ENCODE data around the gene GSX1.
A peak's percentile ranks its signal among the peaks of the same experiment; 100 is the strongest.

GSX1 gene

GRCh38 chr13:27775943-27776342, 16.3 kb upstream of the GSX1 start:
- Histone ChIP-seq H3K9ac (ENCODE audit: low read depth in 1 of 2, low read length in 2 of 2) (no peak overlapping the region), H3K4me1 (ENCODE audit: control insufficient read depth in 2 of 2, insufficient read depth in 2 of 2, low read length in 2 of 2) (no peaks in the 10 kb centered on the region), H3K27me3 (ENCODE audit: control insufficient read depth in 2 of 2, insufficient read depth in 2 of 2, low read length in 2 of 2) (peaks cover 16 to 22% of the 10 kb centered on the region in 2 donors), H3K27ac (ENCODE audit: low read depth in 2 of 2, low read length in 2 of 2) (no peak overlapping the region), H3K36me3 (ENCODE audit: control insufficient read depth in 2 of 2, insufficient read depth in 2 of 2, low read length in 2 of 2) (no peaks in the 10 kb centered on the region), H3K9me3 (ENCODE audit: control insufficient read depth in 2 of 2, low read length in 2 of 2) (no peaks in the 10 kb centered on the region), H3K4me3 (ENCODE audit: low read length in 2 of 2) (no peak overlapping the region)

DNA sequence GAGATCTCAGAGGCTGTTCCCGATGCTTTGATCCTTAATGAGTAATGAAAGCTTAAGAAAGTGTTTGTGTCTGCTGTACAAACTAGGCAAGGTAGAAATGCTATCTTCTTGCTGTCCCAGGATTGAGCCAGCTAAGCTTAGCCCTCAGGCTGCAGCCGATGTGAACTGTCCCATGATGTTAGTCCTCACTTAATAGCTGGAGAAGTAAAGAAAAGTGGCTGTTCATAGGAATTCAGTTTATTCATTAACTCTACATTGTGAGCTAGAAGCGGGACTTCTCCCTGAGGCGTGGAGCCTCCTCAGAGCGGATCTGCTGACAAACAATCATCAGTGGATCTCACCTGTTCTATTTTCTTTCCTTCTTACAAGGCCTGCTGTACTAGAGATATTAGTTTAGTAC, 10.1 kb upstream of the GSX1 start:
- Histone ChIP-seq H3K36me3 (ENCODE audit: control insufficient read depth in 2 of 2, insufficient read depth in 2 of 2, low read length in 2 of 2) (no peaks in the 10 kb centered on the region), H3K9ac (ENCODE audit: low read depth in 1 of 2, low read length in 2 of 2) (no peak overlapping the region), H3K27ac (ENCODE audit: low read depth in 2 of 2, low read length in 2 of 2) (no peak overlapping the region), H3K4me1 (ENCODE audit: control insufficient read depth in 2 of 2, insufficient read depth in 2 of 2, low read length in 2 of 2) (no peaks in the 10 kb centered on the region), H3K27me3 (ENCODE audit: control insufficient read depth in 2 of 2, insufficient read depth in 2 of 2, low read length in 2 of 2) (peaks cover 5 to 30% of the 10 kb centered on the region in 2 donors), H3K9me3 (ENCODE audit: control insufficient read depth in 2 of 2, low read length in 2 of 2) (no peaks in the 10 kb centered on the region), H3K4me3 (ENCODE audit: low read length in 2 of 2) (no peak overlapping the region)

- Histone ChIP-seq H3K9me3 (ENCODE audit: control insufficient read depth in 2 of 2, low read length in 2 of 2) (no peaks in the 10 kb centered on the region), H3K27ac (ENCODE audit: low read depth in 2 of 2, low read length in 2 of 2) (no peak overlapping the region), H3K36me3 (ENCODE audit: control insufficient read depth in 2 of 2, insufficient read depth in 2 of 2, low read length in 2 of 2) (no peaks in the 10 kb centered on the region), H3K27me3 (ENCODE audit: control insufficient read depth in 2 of 2, insufficient read depth in 2 of 2, low read length in 2 of 2) (peaks cover 8 to 37% of the 10 kb centered on the region in 2 donors), H3K4me3 (ENCODE audit: low read length in 2 of 2) (no peak overlapping the region), H3K9ac (ENCODE audit: low read depth in 1 of 2, low read length in 2 of 2) (no peak overlapping the region), H3K4me1 (ENCODE audit: control insufficient read depth in 2 of 2, insufficient read depth in 2 of 2, low read length in 2 of 2) (no peaks in the 10 kb centered on the region)
Measured at GRCh38 chr13:27783111-27783510, 9.2 kb upstream of the GSX1 start.

GRCh38 chr13:27788271-27788670, 4.0 kb upstream of the GSX1 start:
- Histone ChIP-seq H3K9ac (ENCODE audit: low read depth in 1 of 2, low read length in 2 of 2) (no peak overlapping the region), H3K36me3 (ENCODE audit: control insufficient read depth in 2 of 2, insufficient read depth in 2 of 2, low read length in 2 of 2) (no peaks in the 10 kb centered on the region), H3K27me3 (ENCODE audit: control insufficient read depth in 2 of 2, insufficient read depth in 2 of 2, low read length in 2 of 2) (peaks cover 42 to 55% of the 10 kb centered on the region in 2 donors), H3K9me3 (ENCODE audit: control insufficient read depth in 2 of 2, low read length in 2 of 2) (peaks cover 0 to 2% of the 10 kb centered on the region in 2 donors), H3K4me3 (ENCODE audit: low read length in 2 of 2) (no peak overlapping the region), H3K27ac (ENCODE audit: low read depth in 2 of 2, low read length in 2 of 2) (no peak overlapping the region), H3K4me1 (ENCODE audit: control insufficient read depth in 2 of 2, insufficient read depth in 2 of 2, low read length in 2 of 2) (peaks cover 5 to 6% of the 10 kb centered on the region in 2 donors)

DNA sequence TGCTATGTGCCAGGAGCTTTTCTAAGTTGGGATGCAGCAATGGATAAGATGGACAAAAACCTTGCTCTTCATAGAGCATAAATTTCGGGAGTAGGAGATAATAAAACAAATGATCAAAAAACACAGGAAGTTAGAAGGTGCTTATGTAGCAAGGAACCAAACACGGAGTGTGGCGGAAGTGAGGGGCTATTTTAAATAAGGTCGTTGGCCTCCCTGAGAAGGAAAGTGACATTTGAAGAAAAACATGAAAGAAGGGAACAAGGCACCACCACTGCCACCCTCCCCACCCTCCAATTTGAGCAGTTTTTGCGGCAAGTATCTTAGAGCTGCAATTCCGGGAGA, 3.2 kb upstream of the GSX1 start:
- Histone ChIP-seq H3K4me1 (ENCODE audit: control insufficient read depth in 2 of 2, insufficient read depth in 2 of 2, low read length in 2 of 2) (peaks cover 5 to 6% of the 10 kb centered on the region in 2 donors), H3K27ac (ENCODE audit: low read depth in 2 of 2, low read length in 2 of 2) (no peak overlapping the region), H3K27me3 (ENCODE audit: control insufficient read depth in 2 of 2, insufficient read depth in 2 of 2, low read length in 2 of 2) (peaks cover 50 to 60% of the 10 kb centered on the region in 2 donors), H3K9ac (ENCODE audit: low read depth in 1 of 2, low read length in 2 of 2) (no peak overlapping the region), H3K4me3 (ENCODE audit: low read length in 2 of 2) (no peak overlapping the region), H3K9me3 (ENCODE audit: control insufficient read depth in 2 of 2, low read length in 2 of 2) (peaks cover 0 to 2% of the 10 kb centered on the region in 2 donors), H3K36me3 (ENCODE audit: control insufficient read depth in 2 of 2, insufficient read depth in 2 of 2, low read length in 2 of 2) (no peaks in the 10 kb centered on the region)

- H3K27me3 ChIP-seq (ENCODE audit: control insufficient read depth in 2 of 2, insufficient read depth in 2 of 2, low read length in 2 of 2), result peaks cover 54 to 64% of the 10 kb centered on the region in 2 donors
- peaks cover 0 to 2% of the 10 kb centered on the region in 2 donors for H3K9me3 ChIP-seq (ENCODE audit: control insufficient read depth in 2 of 2, low read length in 2 of 2)
- no peaks in the 10 kb centered on the region for H3K36me3 ChIP-seq (ENCODE audit: control insufficient read depth in 2 of 2, insufficient read depth in 2 of 2, low read length in 2 of 2)
- no peak overlapping the region for H3K4me3 ChIP-seq (ENCODE audit: low read length in 2 of 2)
- H3K9ac ChIP-seq (ENCODE audit: low read depth in 1 of 2, low read length in 2 of 2), result no peak overlapping the region
- no peak overlapping the region for H3K27ac ChIP-seq (ENCODE audit: low read depth in 2 of 2, low read length in 2 of 2)
- H3K4me1 ChIP-seq (ENCODE audit: control insufficient read depth in 2 of 2, insufficient read depth in 2 of 2, low read length in 2 of 2), result peaks cover 5 to 6% of the 10 kb centered on the region in 2 donors
Measured at GRCh38 chr13:27789495-27790303, 2.6 kb upstream of the GSX1 start.

- H3K4me1 ChIP-seq (ENCODE audit: control insufficient read depth in 2 of 2, insufficient read depth in 2 of 2, low read length in 2 of 2), result peaks cover 5 to 6% of the 10 kb centered on the region in 2 donors
- H3K4me3 ChIP-seq (ENCODE audit: low read length in 2 of 2), result peak overlapping the region in 1 of 2 donors; percentile 45
Measured at GRCh38 chr13:27790523-27790922, 1.8 kb upstream of the GSX1 start.

GRCh38 chr13:27791146-27791900, 960 bp upstream of the GSX1 start:
- H3K4me3 ChIP-seq (ENCODE audit: low read length in 2 of 2), result peak overlapping the region in 1 of 2 donors; percentile 45
- H3K27ac ChIP-seq (ENCODE audit: low read depth in 2 of 2, low read length in 2 of 2), result no peak overlapping the region
- no peak overlapping the region for H3K9ac ChIP-seq (ENCODE audit: low read depth in 1 of 2, low read length in 2 of 2)
- H3K27me3 ChIP-seq (ENCODE audit: control insufficient read depth in 2 of 2, insufficient read depth in 2 of 2, low read length in 2 of 2), result peaks cover 69 to 75% of the 10 kb centered on the region in 2 donors
- peaks cover 5 to 6% of the 10 kb centered on the region in 2 donors for H3K4me1 ChIP-seq (ENCODE audit: control insufficient read depth in 2 of 2, insufficient read depth in 2 of 2, low read length in 2 of 2)
- H3K36me3 ChIP-seq (ENCODE audit: control insufficient read depth in 2 of 2, insufficient read depth in 2 of 2, low read length in 2 of 2), result no peaks in the 10 kb centered on the region
- peaks cover 0 to 2% of the 10 kb centered on the region in 2 donors for H3K9me3 ChIP-seq (ENCODE audit: control insufficient read depth in 2 of 2, low read length in 2 of 2)

More at GRCh38 chr13:27790523-27790922, 1.8 kb upstream of the GSX1 start:
- no peak overlapping the region for H3K27ac ChIP-seq (ENCODE audit: low read depth in 2 of 2, low read length in 2 of 2)
- no peak overlapping the region for H3K9ac ChIP-seq (ENCODE audit: low read depth in 1 of 2, low read length in 2 of 2)
- peaks cover 61 to 69% of the 10 kb centered on the region in 2 donors for H3K27me3 ChIP-seq (ENCODE audit: control insufficient read depth in 2 of 2, insufficient read depth in 2 of 2, low read length in 2 of 2)
- peaks cover 0 to 2% of the 10 kb centered on the region in 2 donors for H3K9me3 ChIP-seq (ENCODE audit: control insufficient read depth in 2 of 2, low read length in 2 of 2)
- H3K36me3 ChIP-seq (ENCODE audit: control insufficient read depth in 2 of 2, insufficient read depth in 2 of 2, low read length in 2 of 2), result no peaks in the 10 kb centered on the region

DNA sequence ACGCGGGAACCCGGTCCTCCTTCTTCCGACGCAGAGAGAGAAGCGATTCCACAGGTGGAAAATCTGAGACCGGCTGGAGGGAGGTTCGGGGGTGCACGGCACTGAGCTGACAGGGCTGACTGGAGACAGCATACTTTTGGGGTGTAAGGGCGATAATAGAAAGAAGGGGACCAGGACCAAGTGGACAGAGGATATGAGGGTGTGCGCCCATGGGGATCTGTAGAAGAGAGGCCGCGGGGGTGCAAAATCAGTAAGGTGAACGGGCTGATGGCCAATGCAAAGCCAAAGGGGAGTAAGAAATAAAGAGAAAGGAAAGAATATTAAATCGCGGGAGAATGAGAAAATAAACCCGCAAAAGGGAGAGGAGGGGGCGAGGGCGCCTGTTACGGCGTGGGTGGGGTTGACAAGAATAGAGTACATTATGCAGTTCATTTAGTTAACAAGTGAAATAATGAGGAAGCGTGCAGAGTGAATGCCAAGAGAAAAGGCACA, 336 bp upstream of the GSX1 start:
- Histone ChIP-seq H3K4me3 (ENCODE audit: low read length in 2 of 2) (no peak overlapping the region), H3K4me1 (ENCODE audit: control insufficient read depth in 2 of 2, insufficient read depth in 2 of 2, low read length in 2 of 2) (peaks cover 5 to 6% of the 10 kb centered on the region in 2 donors), H3K9me3 (ENCODE audit: control insufficient read depth in 2 of 2, low read length in 2 of 2) (peaks cover 0 to 2% of the 10 kb centered on the region in 2 donors), H3K36me3 (ENCODE audit: control insufficient read depth in 2 of 2, insufficient read depth in 2 of 2, low read length in 2 of 2) (no peaks in the 10 kb centered on the region), H3K27ac (ENCODE audit: low read depth in 2 of 2, low read length in 2 of 2) (no peak overlapping the region), H3K27me3 (ENCODE audit: control insufficient read depth in 2 of 2, insufficient read depth in 2 of 2, low read length in 2 of 2) (peaks cover 75 to 79% of the 10 kb centered on the region in 2 donors), H3K9ac (ENCODE audit: low read depth in 1 of 2, low read length in 2 of 2) (no peak overlapping the region)
